Stimulated activated naive CD4-positive, alpha-beta T cell (primary cell): ENCODE measurements around the gene MRPL55.

Source experiments
- DNase-seq, 6 experiments: peaks; one replicate each; lab custom pipeline; 2025; lab: John Stamatoyannopoulos, UW

Gene MRPL55

DNA sequence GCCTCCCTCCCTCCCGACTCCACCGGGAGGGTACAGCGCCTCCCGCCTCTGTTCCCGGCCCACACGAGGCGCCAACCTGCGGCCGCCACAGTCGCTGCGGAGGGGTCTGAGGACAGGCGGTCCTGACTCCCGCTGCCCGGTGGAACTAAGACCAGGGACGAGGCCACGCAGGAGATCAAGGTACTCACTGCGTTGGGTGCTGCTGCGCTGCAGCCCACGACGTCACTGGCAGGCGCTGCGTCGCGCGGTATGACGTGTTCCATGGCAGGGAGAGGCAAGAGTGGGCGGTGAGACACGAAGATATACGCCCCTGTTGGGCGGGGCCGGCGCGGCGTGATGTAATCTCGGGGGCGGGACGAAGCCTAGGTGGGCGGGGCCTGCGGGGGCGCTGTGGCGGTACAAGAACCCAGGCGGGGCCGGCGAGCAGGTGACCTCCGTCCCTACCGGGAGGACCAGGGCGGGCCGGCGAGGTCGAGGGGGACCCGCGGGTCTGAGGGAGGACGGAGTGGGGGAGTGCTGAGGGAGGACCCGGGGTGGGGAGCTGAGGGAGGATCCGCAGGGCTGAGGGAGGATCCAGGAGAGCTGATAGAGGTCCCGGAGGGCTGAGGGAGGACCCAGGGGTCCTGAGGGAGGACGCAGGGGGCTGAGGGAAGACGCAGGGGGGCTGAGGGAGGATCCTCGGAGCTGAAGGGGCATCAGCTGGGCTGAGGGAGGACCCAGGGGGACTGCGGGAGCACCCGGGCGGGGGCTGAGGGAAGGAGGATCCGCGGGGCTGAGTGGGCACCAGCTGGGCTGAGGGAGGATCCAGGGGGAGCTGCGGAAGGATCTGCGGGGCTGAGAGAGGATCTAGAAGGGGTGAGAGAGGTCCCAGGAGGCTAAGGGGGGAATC, at the start of gene MRPL55:
TSS of gene MRPL55 (minus strand) at position 227 of the 889 bp plus-strand sequence. CDS start 1,039 bp downstream, outside the sequence.
- peak; percentile 95 to 99 (median 98) for DNase-seq

DNA sequence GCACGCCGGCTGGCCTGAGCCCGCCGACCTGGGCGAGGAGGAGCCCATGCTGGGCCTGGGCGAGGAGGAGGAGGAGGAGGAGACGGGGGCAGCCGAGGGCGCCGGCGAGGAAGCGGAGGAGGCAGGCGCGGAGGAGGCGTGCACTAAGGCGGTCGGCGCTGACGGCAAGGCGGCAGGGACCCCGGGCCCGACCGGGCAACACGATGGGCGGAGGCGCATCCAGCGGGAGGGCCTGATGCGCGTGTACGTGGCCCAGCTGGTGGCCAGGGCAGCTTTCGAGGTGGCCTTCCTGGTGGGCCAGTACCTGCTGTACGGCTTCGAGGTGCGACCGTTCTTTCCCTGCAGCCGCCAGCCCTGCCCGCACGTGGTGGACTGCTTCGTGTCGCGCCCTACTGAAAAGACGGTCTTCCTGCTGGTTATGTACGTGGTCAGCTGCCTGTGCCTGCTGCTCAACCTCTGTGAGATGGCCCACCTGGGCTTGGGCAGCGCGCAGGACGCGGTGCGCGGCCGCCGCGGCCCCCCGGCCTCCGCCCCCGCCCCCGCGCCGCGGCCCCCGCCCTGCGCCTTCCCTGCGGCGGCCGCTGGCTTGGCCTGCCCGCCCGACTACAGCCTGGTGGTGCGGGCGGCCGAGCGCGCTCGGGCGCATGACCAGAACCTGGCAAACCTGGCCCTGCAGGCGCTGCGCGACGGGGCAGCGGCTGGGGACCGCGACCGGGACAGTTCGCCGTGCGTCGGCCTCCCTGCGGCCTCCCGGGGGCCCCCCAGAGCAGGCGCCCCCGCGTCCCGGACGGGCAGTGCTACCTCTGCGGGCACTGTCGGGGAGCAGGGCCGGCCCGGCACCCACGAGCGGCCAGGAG, 49.3 kb upstream of the MRPL55 start:
- DNase-seq: no peak

DNA sequence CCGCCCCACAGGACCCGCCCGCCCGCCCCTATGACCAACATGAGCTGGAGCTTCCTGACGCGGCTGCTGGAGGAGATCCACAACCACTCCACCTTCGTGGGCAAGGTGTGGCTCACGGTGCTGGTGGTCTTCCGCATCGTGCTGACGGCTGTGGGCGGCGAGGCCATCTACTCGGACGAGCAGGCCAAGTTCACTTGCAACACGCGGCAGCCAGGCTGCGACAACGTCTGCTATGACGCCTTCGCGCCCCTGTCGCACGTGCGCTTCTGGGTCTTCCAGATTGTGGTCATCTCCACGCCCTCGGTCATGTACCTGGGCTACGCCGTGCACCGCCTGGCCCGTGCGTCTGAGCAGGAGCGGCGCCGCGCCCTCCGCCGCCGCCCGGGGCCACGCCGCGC, 48.6 kb upstream of the MRPL55 start:
- DNase-seq: no peak

DNA sequence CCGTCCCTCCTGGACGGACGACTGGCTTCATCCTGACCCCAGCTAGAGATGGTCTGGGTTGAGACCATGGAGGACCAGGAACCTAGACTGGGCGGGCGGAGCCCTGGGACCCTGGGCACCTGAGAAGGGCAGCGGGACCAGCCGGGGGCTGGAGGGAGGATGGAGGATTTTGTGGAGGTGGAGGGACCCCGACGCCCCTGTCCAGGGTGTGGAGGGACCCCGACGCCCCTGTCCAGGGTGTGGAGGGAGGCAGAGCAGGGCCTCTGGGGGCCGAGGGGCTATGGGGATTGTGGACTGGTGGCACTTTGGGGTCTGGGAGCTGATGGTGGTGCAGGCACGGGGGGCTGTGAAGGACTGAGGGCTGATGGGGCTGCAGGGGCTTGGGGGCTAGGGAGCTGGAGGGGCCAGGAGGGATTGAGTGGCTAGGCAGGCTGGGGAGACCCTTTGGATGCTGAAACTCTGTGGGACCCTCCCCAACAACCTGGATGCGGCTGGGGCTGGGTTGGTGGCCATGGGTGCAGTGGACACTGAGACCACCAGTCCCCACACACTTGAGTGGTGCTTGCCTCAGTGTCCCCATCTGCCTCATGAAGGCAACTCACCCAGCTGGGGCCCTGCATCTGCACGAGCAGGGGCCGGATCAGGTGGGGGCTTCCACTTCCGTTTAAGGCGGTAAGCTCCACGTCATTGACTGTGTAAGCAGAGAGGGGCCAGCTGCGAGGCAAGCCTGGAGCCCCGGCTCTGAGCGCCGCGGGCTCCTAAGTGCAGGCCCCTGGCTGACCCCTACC, 48.0 kb upstream of the MRPL55 start:
- DNase-seq: peak in 2 of 6 experiments; percentile 18

DNA sequence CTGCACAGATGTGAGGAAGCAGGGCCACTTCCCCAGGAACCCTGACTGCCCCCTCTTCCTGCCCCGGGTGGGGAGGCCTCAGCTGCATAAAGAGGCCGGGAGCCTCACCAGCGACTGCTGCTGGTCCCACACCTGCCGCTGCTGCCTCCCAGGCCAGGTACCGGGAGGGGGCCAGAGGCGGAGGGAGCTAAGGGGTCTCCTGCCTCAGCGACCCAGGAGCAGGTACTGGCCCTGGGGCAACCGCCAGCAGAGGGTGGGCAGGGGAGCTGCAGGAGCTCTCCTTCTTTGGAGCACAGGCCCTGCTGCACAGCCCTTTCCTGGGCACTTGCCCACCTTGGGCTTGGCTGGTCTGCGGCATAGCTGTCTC, 47.4 kb upstream of the MRPL55 start:
- DNase-seq: no peak

DNA sequence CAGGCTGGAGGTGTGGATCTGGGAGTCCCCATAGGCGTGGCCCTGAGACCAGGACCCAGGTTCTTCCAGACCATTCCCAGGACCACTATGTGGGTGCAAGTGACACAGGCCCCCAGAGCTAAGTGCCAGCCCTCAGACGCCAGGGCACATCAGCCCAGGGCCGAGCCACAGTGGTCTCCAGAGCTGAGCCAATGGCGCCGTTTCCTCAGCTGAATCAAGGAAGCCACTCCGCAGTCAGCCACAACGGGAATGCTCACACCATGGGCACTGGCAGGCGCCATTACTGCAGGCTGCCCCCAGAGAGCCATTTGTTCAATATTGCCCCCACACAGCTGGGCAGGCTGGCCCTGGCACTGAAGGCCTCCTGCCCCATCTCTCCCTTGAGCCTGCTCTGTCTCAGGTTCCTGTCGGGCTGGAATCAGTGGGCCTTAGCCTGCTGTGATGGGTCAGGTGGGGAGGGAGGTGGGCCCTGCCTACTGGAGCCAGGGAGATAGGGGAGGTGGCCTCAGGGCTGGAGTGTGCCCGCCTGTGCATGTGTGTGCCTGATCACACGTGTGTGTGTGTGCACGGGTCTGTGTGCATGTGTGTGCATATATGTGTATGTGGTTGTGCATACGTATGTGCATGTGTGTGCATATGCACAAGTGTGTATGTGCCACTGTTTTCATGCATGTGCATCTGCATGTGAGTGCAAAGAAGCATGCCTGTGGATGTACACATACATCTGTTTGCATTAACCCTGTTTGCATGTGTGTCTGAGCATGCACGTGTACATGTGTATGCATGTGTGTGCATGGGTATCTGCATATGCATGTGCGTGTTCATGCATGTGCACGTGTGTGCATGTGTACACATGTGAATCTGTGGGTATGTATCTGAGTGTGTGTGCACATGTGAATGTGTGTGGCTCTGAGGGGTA, 46.8 kb upstream of the MRPL55 start:
- DNase-seq: no peak

DNA sequence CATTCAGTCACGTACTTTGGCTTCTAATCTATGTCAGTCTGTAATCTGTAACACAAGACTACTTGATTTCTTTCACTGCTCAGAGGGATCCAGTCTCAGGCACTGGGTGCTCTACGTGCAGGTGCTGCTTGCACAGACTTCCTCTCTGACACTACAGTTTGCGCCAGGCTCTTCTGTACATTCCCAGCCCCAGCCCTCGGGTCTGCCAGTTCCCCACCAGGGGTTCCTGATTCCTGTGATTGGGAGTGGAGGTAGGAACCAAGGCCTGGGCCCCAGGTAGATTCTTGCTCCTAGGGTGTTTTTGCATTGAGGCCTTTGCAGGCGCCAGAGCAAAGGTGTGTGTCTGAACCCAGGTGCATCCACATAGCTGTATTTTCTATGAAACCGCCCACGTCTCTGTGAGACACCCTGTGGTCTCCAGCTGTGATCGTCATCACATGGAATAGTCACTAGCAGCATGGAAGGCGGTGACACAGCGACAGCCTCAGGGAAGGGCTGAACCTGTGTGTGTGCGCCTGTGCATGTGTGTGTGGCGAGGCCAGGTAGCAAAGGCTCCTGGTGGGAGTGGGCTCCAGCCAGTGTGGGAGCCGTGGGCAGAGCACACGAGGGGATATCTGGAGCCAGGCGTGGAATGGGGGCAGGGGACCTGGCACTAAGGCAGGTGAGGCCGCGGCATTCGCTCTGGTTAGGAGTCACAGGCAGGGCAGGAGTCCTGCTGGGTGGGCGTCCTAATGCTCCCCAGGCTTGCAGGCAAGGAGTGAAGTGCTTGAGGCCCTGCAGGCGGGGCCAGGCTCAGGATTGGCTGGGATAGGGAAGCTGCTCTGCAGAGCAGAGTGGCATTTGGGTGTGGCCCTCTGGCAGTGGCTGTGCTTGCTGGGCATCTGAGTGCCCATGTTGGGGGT, 45.8 kb upstream of the MRPL55 start:
- DNase-seq: no peak

DNA sequence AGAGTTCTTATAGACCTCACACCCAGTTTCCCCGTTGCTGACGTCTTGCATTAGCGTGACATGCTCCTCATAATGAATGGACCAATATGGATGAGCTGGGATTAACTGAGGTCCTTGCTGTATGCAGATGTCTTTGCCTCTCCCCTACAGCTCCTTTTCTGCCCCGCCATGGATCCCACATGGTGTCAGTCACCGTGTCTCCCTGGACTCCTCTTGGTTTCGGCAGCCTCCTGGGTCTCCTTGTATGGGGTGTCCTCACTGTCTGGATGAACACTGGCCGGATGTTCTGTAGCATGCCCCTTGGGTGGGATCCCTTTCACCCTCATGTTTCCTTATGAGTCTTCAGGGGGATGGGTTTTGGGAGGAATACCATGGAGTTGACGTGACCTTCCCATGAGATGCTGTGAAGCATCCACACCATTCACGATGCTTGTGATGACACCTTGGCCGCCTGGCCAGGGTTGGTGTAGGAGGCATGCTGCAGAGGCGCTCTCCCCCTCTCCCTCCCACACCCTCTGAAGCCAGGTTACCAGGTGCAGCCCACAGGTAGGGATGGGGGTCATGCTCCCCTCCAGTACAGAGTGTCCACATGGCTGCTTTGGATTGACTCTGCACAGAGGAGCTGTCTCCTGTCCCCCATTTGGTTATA, 45.0 kb upstream of the MRPL55 start:
- DNase-seq: no peak

DNA sequence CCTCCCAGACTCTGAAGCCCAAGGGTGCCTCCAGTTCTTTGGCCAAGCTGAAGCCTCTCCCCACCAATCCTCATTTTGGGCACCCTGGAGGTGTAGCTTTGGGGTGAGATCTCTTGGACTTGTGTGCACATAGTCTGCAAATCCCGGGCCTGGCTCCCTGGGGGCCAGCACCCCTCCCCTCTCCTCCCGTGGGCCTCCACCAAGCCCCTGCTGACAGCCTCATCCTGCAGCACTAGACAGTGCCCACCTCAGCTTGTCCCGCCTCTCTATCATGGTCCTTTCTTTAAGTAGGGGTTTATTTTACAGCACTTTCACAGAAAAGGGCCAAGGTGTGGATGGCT, 43.8 kb upstream of the MRPL55 start:
- no peak for DNase-seq

DNA sequence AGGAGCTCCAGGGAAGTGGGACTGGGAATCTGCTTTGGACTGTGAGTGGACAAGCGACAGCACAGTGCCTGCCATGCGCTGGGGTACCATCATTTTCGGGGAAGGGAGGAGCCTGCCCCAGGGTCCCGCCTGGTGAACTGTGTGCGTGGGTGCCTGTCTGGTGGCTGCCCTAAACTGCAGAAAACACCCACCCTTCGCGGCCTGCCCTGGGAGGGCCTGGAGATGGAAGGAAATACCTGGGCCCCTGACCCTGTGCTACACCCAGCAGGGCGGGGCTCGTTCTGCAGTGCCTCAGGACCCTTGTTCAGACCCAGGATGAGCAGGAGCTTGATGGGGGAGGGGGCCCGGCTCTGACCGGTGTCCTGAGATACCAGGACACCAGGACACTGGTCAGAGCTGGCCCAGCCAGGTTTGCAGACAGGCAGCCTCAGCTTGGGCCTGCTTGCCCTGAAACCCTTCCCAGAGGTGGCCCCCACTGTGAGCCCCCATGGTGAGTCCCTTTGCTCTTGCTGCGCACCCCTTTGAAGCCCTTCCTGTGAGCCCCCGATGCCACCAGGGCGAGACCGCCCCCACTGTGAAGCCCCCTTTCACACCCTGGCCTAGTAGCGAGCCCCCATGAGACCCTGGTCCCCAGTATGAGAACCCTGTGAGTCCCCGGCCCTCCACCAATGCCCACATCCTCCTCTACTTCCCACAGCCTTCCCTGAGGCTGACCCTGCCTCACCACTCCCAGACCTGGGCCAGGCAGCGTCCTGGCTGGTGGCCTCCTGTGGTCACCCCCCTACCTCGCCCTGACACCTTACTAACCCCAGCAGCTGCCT, 43.2 kb upstream of the MRPL55 start:
- no peak for DNase-seq

DNA sequence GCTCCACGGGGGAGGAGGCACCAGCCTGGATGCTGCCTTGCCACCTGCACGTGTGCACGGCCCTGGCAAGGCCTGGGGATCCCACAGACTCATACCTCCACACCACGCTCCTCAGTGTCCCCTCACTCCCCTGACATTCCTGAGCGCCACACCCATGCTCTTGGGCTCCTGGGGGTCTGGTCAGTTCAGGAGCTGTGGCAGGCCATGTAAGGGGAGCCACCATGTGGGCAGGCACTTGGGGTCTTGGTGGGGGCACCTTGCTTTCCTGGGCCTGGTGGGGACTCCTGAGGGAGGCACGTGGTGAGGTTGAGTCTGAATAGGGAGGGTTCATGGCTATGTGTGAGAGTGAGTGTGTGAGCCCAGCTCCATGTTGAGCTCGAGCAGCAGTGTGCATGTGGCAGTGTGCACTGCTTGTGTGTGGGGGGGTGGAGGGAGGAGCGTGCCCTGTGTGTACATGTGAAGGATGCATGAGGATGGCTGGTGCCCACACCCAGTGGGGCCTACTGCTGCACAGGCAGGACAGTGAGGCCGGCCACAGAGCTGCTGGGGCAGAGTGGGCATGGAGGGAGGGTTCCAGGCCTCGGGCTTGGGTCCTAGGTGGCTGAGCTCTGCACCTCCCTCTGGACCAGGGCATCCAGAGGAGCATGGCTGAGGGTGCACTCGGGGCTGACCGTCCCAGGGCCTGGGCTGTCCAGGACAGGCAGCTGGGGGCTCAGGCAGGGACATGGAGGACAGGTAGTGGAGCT, 42.3 kb upstream of the MRPL55 start:
- no peak for DNase-seq

DNA sequence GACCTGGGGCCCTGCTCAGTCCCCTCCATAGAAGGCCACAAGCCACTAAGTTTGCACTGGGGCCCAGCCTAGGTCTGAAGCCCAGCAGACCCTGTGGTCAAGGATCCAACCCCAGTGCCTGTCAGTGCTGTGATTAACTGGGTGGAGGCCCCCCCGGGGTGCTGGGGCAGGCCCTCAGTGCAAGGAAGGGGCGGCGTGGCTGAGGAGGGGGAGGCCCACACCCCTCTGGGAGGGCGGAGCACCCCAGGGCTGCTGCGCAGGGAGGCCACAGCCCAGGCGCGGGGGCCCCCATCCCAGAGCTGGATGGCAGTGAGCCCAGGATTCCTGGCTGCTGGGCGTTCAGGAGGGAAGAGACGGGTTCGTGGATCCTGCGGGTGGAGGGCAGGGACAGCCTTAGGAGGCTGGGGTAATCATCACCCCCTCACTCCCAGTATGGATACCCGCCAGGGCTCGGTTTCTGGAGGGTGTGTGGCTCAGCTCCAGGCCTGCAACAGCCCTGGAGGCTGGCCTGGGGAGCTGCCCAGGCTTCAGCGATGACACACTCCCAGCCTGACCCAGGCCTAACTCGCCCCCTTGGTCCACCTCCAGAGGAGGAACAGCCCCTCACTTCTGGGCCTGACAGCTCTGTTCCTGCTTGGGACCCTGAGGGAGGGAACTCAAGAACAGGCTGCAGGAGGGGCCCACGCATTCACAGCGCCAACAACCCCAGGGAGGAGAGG, 41.5 kb upstream of the MRPL55 start:
- no peak for DNase-seq

DNA sequence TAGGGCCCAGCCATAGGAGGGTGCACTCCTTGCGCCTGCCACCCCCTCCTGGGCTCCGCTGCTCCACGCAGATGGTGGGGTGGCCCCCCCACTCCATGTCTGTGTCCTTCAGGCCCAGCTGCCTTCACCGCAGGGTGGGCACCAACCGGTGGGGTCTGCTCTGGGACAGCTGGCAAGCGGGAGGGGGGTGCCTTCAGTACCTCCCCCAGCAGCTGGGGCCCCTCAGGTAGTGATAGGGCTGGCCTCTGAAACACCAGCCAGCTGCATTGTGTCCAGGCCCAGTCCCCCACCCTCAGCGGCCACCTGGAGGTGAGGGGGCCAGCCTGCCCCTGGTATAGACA, 41.0 kb upstream of the MRPL55 start:
- no peak for DNase-seq

DNA sequence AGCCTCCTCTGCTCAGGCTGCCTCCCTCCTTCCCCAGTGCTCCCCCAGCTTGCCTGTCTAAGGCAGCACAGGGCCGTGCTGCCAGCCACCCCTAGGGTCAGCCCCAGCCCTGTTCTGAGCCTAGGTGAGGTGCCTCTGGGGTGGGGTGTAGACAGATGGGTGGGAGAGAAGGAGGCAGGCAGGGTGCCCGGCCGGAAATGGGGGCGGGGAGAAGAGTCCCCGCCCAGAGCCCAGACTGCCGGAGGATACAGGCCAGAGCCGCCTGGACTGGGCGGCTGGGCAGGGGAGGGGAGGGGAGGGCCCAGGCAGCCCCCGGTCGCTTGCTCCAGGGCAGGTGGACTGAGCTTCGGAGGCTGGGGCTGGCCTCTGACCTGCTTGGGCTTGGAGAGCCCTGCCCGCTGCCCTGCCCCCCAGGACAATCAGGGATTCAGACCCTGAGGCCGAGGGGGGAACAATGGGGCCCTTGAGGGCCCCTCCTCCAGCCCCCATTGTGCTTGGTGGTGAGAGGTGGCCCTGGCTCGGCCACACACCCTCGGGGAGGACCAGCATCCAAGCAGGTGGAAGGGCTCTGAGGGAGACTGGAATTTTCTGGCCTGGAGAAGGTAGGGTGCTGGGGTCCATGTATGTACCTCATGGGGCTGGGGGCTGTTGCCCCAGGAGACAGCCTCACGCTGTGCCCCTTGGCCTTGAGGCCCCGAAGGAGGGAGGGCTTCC, 40.5 kb upstream of the MRPL55 start, which contains the start of gene GJC2:
TSS of gene GJC2 (plus strand) at position 525 of the 714 bp plus-strand sequence. CDS start 7,829 bp downstream, outside the sequence.
- DNase-seq: no peak

DNA sequence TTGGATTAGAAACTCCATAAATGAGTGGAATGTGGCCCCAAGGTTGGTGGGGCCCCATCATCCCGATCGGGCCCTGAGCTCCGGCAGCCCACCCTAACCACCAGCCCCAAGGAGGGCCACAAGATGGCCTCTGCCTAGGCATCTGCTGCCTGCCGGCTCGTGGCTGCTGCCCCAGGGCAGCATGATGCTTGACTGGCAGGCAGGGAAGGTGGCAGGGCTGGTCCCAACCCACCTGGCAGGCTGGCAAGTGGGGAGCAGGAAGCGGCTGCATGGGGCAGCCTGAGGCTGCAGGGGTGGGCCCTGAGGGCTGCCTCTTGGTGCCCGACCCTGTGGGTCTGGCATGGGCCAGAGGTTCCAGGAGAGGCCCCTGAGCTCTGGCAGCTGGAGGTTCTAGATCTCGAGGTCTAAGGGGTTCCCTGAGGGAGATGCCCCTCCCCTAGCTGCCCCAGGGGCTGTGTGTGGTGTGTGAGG, 39.9 kb upstream of the MRPL55 start:
- DNase-seq: no peak

DNA sequence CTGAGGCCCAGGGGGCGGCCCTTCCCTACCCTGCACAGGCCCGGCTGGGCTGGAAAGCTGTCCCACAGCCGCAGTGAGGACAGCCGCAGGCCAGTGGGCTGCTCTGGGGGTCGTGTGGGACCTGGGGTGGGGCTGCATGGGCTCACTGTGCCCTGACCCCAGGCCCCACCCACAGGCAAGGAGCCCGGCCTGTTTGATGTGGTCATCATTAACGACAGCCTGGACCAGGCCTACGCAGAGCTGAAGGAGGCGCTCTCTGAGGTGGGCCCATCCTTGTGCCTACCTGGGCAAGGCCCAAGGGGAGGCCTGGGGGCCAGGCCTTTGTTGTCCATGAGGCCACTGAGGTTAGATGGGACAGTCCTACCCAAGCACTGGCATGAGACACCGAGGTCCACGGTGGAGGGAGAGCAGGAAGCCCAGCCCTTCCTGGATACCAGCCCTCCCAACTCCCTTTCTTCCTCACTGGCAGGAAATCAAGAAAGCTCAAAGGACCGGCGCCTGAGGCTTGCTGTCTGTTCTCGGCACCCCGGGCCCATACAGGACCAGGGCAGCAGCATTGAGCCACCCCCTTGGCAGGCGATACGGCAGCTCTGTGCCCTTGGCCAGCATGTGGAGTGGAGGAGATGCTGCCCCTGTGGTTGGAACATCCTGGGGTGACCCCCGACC, 39.2 kb upstream of the MRPL55 start:
- DNase-seq: no peak
